Hepatocyte (in vitro differentiated cells): ENCODE results near the gene NKPD1.

Experiments used
- EZH2 ChIP-seq: fragments of 200-600 bp; sonication (generic); IDR thresholded peaks from 2 replicates; pipeline ENCODE4 v1.6.1; 2016; ENCODE audit warnings: antibody characterized with exemption, mild to moderate bottlenecking, borderline replicate concordance
- EZH2phosphoT487 ChIP-seq: fragments of 200-600 bp; sonication (generic); IDR thresholded peaks from one replicate; pipeline ENCODE4 v1.6.1; 2018; ENCODE audit warnings: antibody characterized with exemption, mild to moderate bottlenecking, low read depth, moderate library complexity; ENCODE audit not compliant: unreplicated experiment, severe bottlenecking
- TF ChIP-seq, protein P1 (sequence below): fragments of 200-600 bp; sonication (generic); IDR thresholded peaks from 2 replicates; pipeline ENCODE4 v1.5.1; 2016; ENCODE audit warnings: antibody characterized with exemption, mild to moderate bottlenecking; ENCODE audit not compliant: poor library complexity

DNA sequence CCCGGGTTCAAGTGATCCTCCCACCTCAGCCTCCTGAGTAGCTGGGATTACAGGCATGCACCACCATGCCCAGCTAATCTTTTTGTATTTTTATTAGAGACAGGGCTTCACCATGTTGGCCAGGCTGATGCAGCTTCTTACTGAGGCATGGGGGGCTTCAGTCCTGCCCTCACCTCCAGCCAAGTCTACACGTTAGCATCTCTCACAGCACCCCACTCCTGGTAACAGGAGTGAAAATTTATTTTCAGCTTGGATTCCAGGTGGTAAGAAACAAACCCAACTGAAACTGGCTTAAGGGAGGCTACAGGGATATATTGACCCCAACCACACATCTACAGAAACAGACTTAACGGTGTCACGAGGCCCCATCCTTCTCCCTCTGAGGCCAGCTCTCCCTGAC, 10.6 kb downstream of the NKPD1 start:
- TF ChIP-seq, protein P1, sequence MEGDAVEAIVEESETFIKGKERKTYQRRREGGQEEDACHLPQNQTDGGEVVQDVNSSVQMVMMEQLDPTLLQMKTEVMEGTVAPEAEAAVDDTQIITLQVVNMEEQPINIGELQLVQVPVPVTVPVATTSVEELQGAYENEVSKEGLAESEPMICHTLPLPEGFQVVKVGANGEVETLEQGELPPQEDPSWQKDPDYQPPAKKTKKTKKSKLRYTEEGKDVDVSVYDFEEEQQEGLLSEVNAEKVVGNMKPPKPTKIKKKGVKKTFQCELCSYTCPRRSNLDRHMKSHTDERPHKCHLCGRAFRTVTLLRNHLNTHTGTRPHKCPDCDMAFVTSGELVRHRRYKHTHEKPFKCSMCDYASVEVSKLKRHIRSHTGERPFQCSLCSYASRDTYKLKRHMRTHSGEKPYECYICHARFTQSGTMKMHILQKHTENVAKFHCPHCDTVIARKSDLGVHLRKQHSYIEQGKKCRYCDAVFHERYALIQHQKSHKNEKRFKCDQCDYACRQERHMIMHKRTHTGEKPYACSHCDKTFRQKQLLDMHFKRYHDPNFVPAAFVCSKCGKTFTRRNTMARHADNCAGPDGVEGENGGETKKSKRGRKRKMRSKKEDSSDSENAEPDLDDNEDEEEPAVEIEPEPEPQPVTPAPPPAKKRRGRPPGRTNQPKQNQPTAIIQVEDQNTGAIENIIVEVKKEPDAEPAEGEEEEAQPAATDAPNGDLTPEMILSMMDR = no peak
- TF ChIP-seq EZH2 (no peak), EZH2phosphoT487 (no peak)
